Measurements from ENCODE around the gene DAZAP1. TPM values are rescaled to one million over a fixed set of nuclear protein-coding genes. Genes with fewer than 3 reads are reported as not detected.
A peak's percentile ranks its signal among the peaks of the same experiment; 100 is the strongest.

DAZAP1 gene
- total and polyA plus RNA-seq, 7 donors, result 59.9 to 122 (median 90.9) TPM

DNA sequence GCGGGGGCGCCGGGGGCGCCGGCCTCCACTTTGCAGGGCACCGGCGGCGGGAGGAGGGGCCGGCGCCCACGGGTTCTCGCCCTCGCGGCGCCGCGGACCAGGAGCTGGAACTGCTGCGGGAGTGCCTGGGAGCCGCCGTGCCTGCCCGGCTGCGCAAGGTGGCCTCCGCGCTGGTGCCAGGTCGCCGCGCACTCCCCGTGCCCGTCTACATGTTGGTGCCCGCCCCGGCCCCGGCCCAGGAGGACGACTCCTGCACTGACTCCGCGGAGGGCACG lies 59.8 kb downstream of the DAZAP1 start:
- intact Hi-C loops (cut with DNase I), result loop anchor here in 1 of 2 donors (5.0 kb wide), 1 partner anchor 115 kb away; a partner anchor contains a TSS
- Histone ChIP-seq H3K27me3 (ENCODE audit: insufficient read depth in 3 of 3, low read length in 2 of 3) (peaks cover 0 to 79% (median 63%) of the 10 kb centered on the region in 3 donors), H3K4me1 (peaks cover 37% of the 10 kb centered on the region), H3K9me3 (no peaks in the 10 kb centered on the region), H3K27ac (no peak overlapping the region), H3K36me3 (ENCODE audit: insufficient read depth in 1 of 2, low read depth in 1 of 2) (no peaks in the 10 kb centered on the region), H3K4me3 (peak overlapping the region; percentile 15)
- WGBS, 3 donors, result 0 to 4% (median 3%) methylated on average over 5 to 36 of the region's 36 CpGs
- DNase-seq (peak in 1 of 2 donors; percentile 51), ATAC-seq (no peak)
- no peak for TF ChIP-seq CTCF (IDR thresholded peaks at IDR 0.05)

GRCh38 chr19:1467490-1468273 lies 60.3 kb downstream of the DAZAP1 start:
- DNase-seq, result peak; percentile 16 to 51
- Histone ChIP-seq H3K27ac (no peak overlapping the region), H3K4me1 (peaks cover 37% of the 10 kb centered on the region), H3K36me3 (ENCODE audit: insufficient read depth in 1 of 2, low read depth in 1 of 2) (no peaks in the 10 kb centered on the region), H3K9me3 (no peaks in the 10 kb centered on the region), H3K4me3 (peak overlapping the region; percentile 38), H3K27me3 (ENCODE audit: insufficient read depth in 3 of 3, low read length in 2 of 3) (peaks cover 0 to 85% (median 68%) of the 10 kb centered on the region in 3 donors)
- no peak for ATAC-seq
- no peak for TF ChIP-seq CTCF (IDR thresholded peaks at IDR 0.05)
- 3 to 5% (median 4%) methylated on average over 60 to 92 of the region's 92 CpGs for WGBS, 3 donors
- intact Hi-C loops (cut with DNase I), result loop anchor here in 1 of 2 donors (5.0 kb wide), 1 partner anchor 115 kb away; a partner anchor contains a TSS

DNA sequence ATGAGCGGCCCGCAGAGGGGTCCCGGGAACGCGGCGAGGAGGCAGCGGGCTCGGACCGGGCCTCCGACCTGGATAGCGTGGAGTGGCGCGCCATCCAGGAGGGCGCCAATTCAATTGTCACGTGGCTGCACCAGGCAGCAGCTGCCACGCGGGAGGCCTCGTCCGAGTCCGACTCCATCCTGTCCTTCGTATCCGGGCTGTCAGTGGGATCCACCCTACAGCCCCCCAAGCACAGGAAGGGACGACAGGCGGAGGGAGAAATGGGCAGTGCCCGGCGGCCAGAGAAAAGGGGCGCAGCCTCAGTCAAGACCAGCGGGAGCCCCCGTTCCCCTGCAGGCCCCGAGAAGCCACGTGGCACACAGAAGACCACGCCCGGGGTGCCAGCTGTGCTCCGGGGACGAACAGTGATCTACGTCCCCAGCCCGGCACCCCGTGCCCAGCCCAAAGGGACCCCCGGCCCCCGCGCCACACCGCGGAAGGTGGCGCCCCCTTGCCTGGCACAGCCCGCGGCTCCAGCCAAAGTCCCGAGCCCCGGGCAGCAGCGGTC lies 61.0 kb downstream of the DAZAP1 start:
- ATAC-seq (no peak), DNase-seq (peak; percentile 17 to 30)
- Histone ChIP-seq H3K27me3 (ENCODE audit: insufficient read depth in 3 of 3, low read length in 2 of 3) (peaks cover 0 to 89% (median 70%) of the 10 kb centered on the region in 3 donors), H3K9me3 (no peaks in the 10 kb centered on the region), H3K4me3 (peak overlapping the region; percentile 38), H3K4me1 (peaks cover 38% of the 10 kb centered on the region), H3K27ac (no peak overlapping the region), H3K36me3 (ENCODE audit: insufficient read depth in 1 of 2, low read depth in 1 of 2) (no peaks in the 10 kb centered on the region)
- intact Hi-C loops (cut with DNase I), result loop anchor here in 1 of 2 donors (5.0 kb wide), 1 partner anchor 116 kb away; a partner anchor contains a TSS
- no peak for TF ChIP-seq CTCF (IDR thresholded peaks at IDR 0.05)
- 0 to 4% (median 4%) methylated on average over 35 to 49 of the region's 49 CpGs for WGBS, 3 donors

GRCh38 chr19:1468821-1469254 lies 61.5 kb downstream of the DAZAP1 start:
- peaks cover 0 to 89% (median 71%) of the 10 kb centered on the region in 3 donors for H3K27me3 ChIP-seq (ENCODE audit: insufficient read depth in 3 of 3, low read length in 2 of 3)
- peak; percentile 32 to 62 for DNase-seq
- 0 to 2% (median 2%) methylated on average over 20 to 47 of the region's 47 CpGs for WGBS, 3 donors
- ATAC-seq, result peak in 3 of 4 donors; percentile 22 to 35 (median 31)
- intact Hi-C loops (cut with DNase I), result loop anchor here in 1 of 2 donors (5.0 kb wide), 1 partner anchor 117 kb away; a partner anchor contains a TSS
- H3K4me1 ChIP-seq, result peaks cover 42% of the 10 kb centered on the region
- no peaks in the 10 kb centered on the region for H3K9me3 ChIP-seq
- TF ChIP-seq CTCF (IDR thresholded peaks at IDR 0.05), result no peak
- peak overlapping the region; percentile 38 for H3K4me3 ChIP-seq
- H3K27ac ChIP-seq, result no peak overlapping the region
- no peaks in the 10 kb centered on the region for H3K36me3 ChIP-seq (ENCODE audit: insufficient read depth in 1 of 2, low read depth in 1 of 2)
